Activated gamma-delta T cell (primary cell): ENCODE results near the gene ARHGDIA.

Source experiments
- DNase-seq: peaks from one replicate; lab custom pipeline; 2025; lab: John Stamatoyannopoulos, UW

The ARHGDIA gene

GRCh38 chr17:81865358-81865732, 5.8 kb downstream of the ARHGDIA start:
- no peak for DNase-seq

GRCh38 chr17:81863833-81864768, 7.0 kb downstream of the ARHGDIA start:
- no peak for DNase-seq

- no peak for DNase-seq
These were observed 7.9 kb downstream of the ARHGDIA start for GRCh38 chr17:81863123-81863675.

GRCh38 chr17:81860756-81861568, 10.2 kb downstream of the ARHGDIA start:
- peak; percentile 98 for DNase-seq

DNA sequence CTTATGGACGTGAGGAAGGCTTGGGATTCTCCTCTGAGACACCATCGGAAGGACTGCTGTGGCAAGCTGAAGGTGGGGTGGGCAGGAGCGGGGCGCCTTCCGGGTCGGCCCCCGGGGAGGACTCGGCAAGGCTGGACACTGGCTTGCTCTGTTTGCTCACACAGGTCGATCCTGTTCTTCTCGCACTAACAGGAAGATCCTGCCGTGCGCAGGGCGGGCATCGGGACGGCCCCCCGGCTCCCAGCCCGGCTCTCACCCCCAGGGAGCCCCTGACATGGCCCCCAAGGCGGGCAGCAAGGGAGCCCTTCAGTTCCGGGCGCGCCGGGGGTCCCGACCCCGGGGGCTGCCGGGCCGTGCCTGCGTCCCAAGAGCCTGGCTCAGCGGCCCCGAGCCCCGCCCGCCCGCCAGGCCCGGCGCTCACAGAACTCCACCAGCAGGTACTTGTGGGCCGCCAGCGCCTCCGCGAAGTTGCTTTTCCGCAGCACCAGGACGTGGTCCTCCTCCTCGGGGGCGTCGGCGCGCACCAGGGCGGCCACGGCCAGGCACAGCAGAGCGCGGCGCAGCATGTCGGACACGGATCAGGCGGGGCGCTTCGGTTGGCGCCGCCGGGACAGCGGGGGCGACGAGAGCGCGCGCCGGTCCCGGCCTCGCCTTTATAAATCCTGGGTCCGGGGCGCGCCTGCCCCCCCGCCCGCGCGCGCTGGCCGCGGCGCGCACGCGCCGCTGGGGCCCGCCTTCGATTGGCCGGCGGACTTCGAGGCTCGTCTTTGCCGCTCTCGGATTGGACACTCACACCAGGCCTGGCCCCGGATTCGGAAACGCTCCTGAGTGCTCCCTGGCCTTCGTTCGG, 11.0 kb downstream of the ARHGDIA start, which contains the start of gene P4HB:
P4HB (minus strand) TSS at position 630 of the 850 bp plus-strand sequence; CDS start at position 566, 64 bp downstream.
- peak; percentile 97 for DNase-seq

DNA sequence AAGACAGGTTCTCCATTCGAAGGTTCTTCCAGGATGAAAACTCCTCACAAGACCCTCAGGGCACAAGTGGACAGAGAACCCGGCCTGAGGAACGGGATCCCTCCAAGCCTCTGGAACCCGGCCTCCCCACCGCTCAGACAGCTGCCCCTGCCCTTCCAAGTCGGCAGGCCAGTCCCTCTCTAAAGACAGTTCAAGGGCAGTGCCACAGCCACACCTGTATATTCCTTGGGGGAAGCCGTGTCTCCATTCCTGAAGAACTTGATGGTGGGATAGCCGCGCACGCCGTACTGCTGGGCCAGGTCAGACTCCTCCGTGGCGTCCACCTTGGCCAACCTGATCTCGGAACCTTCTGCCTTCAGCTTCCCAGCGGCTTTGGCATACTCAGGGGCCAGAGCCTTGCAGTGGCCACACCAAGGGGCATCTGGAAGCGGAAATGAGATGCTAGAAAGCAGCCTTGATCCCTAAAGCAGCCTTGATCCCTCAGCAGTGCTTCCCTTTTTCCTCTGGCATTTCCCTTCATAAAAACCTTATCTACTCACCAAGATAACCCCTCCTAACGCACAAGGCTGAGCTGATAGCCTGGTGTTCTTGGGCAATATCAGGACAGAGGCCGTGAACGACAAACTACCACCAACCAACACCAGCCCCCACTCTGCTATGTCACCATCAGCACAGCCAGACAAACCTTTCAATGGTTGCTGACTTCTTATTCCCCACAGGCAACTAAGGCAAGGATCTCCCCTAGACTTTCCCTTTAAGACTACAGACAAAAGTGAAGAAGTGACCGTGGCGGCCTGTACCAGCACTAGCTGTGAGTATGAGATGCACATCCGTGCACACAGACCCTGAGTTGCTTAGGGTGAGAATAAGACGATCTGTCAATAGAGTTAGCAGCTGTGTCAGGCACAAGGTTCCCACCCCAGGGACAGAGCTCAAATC, 11.9 kb downstream of the ARHGDIA start:
- DNase-seq, result no peak

- DNase-seq, result no peak
These were observed 12.8 kb downstream of the ARHGDIA start for GRCh38 chr17:81858170-81858966.

GRCh38 chr17:81854974-81855774, 16.0 kb downstream of the ARHGDIA start:
- DNase-seq, result no peak

DNA sequence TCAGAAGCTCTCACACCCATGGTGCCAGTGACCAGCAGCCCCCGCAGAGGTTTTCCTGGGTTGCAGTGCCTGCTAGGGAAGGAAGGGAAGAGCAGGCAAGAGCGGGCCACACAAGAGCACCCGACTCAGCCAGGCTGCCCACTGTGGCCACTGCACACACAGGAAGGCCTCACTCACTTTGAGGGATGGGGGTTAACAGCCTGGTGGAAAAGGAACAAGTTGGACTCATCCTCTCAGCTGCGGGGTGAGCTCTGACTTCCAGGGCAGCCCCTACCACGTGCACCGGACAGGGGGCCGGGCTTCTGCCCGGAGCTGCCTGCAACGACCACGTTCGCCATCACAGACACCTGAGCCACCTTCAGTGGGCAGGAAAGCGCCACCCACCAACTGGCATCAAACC, 18.9 kb downstream of the ARHGDIA start:
- no peak for DNase-seq

DNA sequence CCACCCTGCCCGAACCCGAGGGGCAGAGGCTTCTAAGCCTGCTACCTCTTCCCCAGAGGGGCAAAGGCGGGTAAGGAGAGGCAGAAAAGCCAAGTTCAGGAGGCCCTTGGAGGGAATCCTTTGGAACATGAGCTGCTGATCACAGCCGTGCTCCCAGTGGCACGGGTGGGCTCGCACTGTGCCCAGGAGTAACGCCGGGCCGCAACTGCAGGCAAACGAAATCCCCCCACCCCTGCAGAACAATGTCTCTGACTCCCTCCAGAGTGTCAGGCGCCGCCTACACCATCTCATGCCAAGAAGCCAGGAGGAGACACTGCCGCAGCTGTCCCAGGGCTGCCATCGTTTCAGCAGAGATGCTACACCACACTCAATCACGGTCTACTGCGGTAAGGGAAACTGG, 19.7 kb downstream of the ARHGDIA start:
- DNase-seq, result no peak

DNA sequence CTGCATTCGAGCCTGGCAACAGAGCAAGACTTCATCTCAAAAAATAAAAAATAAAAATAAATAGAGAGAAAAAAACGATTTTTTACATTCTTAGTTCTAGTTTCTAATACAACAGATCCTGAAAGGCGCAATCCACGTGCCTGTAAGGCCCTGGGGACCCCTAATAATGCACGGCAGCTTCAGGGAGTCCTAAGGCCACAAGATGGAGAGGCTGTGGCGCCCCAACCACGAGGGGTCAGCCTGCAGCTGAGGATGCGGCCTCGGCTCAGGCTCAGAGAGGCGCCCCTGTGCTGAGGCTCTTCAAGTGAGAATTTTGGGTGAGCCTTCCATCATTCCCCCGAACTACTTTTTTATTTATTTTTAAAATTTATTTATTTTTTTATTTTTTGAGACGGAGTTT, 21.7 kb downstream of the ARHGDIA start:
- no peak for DNase-seq

DNA sequence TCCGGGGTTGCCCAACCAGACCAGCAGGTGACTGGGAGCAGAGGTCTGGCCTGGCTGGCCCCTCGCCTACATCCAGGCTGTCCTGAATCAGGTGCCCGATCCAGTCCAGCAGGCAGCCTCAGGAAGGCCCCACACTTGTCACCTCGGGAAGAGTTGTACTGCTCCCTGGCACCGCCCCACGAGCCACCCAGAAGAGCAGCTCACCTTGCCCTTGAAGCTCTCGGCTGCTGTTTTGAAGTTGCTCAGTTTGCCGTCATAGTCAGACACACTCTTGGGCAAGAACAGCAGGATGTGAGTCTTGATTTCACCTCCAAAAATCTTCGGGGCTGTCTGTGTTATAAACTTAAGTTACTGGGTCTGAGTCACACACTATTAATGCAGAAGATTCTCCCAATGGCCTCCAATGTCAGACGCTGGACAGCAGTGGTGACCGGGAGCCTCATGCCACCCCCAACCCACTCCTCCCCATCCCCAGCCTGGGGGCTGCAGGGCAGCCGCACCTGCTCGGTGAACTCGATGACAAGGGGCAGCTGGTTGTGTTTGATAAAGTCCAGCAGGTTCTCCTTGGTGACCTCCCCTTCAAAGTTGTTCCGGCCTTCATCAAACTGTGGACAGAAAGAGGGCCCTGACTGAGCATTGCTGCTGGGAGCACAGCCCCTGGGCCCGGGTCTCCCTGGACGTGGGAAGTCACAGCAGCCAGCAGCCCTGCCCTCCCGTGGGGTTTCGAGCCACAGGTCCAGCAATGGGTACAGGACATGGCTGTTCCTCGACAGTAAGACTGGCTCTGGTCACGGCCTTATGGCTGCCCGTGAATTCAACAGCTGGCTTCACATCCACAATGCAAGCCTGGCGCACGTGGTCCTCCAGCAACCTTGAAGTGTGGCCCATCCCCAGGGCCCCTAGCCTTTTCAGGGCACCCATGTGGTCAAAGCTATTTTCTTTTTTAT, 24.1 kb downstream of the ARHGDIA start:
- no peak for DNase-seq

DNA sequence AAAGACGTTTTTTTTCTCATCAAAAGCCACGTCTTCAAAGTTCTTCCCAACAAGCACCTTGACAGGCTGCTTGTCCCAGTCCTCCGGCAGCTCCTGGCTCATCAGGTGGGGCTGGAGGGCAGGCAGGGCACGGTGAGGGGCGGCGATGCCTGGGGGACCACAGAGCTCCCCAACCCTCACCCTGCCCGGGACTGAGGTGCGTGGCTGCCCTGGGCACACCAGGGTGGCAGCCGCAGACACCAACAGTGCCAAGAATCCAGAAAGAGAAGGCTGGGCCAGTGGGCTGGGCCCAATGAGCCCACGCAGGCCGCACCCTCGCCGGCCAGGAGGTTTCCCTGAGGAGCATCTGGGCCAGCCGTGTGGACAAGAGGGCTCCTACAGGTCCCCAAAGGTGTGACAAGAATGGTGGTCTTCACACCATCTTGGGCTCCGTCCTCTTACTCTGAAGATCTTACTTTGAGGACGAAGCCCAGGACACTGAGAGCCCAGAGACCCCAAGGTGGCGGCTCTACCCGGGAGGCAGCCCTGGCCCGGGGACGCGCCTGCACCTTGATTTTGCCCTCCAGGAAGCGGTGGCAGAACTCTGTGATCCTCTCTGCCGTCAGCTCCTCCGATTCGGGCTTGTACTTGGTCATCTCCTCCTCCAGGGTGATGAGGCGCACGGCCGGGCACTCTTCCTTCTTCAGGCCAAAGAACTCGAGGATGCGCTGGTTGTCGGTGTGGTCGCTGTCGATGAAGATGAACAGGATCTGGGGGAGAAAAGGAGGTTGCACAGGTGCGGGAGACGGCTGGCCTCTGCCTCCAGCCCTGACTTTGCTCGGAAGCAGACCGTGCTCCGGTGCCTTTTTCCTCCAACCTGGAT, 25.0 kb downstream of the ARHGDIA start:
- no peak for DNase-seq

DNA sequence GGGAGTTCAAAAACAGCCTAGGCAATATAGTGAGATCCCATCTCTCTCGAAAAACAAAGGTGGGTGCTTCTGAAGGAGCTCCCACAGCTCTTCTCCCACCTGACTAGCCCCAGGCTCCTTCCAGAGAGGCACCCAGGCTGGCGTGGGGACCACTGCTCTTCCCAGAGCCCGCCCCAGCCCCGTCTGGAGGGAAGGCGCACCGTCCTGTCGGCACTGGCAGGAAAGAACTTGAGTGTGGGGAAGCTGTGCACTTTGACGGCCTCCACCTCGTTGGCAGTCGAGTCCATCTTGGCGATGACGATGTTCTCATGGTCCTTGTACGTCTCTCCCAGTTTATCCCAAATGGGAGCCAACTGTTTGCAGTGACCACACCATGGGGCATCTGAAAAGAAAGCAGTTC, 25.8 kb downstream of the ARHGDIA start:
- DNase-seq, result no peak

DNA sequence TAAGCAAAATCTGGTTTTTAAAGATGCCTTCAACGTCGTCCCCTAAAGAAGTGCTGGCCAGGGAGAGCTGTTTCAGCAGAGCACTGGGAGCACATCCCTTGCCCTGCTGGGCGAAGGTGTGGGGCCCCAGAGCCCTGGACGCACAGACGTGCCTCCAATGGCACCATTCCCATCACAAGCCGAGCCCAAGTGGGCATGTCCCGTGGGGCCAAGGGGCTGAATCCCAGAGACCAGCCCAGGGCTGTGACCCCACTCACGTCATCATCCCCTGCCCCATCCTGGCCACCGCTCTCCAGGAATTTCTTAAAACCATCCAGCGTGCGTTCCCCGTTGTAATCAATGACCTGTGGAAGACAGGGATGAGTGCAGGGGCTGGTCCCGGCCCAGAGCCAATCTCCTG, 26.2 kb downstream of the ARHGDIA start:
- DNase-seq, result no peak

DNA sequence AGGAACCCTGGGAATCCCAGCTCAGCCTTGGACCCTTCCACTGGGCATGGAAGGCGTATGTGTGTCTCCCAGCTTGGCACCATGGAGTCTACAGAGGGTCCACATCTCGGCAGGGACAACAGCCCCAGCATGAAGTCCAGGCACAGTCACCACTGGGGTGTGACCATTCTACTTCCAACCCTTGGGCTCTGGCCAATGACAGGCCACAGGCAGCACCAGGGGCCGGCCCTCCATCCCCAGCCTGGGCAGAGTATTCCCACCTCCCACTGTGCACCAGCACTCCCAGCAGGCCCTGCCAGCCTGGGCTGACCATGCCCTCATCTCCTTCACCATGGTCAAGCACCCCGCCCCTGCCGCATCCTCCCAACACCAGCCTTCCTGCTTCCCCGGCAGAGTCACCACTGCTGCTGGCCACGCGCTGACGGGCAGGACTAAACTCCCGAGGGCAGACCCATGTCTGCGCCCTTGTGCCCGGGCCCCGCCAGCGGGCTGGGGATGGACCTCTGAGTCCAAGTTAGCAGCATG, 26.7 kb downstream of the ARHGDIA start:
- no peak for DNase-seq
